HepG2 (cell line): ENCODE measurements around the gene R3HCC1L. TPM values are rescaled to one million over a fixed set of nuclear protein-coding genes. Genes with fewer than 3 reads are reported as not detected.

Experiments used
- ATM ChIP-seq: fragments of 450-650 bp; IDR thresholded peaks from 2 replicates; pipeline ENCODE4 v1.7.1; 2017; ENCODE audit warnings: mild to moderate bottlenecking, borderline replicate concordance
- CEBPB ChIP-seq: IDR thresholded peaks from 2 replicates; pipeline ENCODE4 v1.6.1; 2011; ENCODE audit warnings: low read depth, low read length, improper control_type of control experiment, borderline replicate concordance
- GATAD1 ChIP-seq: IDR thresholded peaks from 2 replicates; pipeline ENCODE4 v1.6.1; 2016; ENCODE audit warnings: missing genetic modification reagents, missing compliant biosample characterization
- HMGA1 ChIP-seq: sonication (generic); formaldehyde crosslinking; conservative IDR thresholded peaks from 2 replicates; pipeline ENCODE4 v1.4.0; 2020; ENCODE audit warnings: missing genetic modification reagents
- KLF9 ChIP-seq: IDR thresholded peaks from 2 replicates; pipeline ENCODE4 v1.6.1; 2016; ENCODE audit warnings: low read depth
- MBNL3 ChIP-seq: fragments of 250-450 bp; sonication (Bioruptor Pico); conservative IDR thresholded peaks from 2 replicates; pipeline ENCODE4 v1.8.0; 2022; ENCODE audit warnings: mild to moderate bottlenecking, inconsistent platforms
- MYC ChIP-seq: sonication (generic); formaldehyde crosslinking; IDR thresholded peaks from 2 replicates; pipeline ENCODE4 v1.9.0; 2021; ENCODE audit warnings: missing genetic modification reagents, borderline replicate concordance
- NFE2 ChIP-seq: sonication (generic); formaldehyde crosslinking; IDR thresholded peaks from 2 replicates; pipeline ENCODE4 v1.4.0; 2020; ENCODE audit warnings: missing genetic modification reagents
- NPAS2 ChIP-seq: sonication (generic); formaldehyde crosslinking; IDR thresholded peaks from 2 replicates; pipeline ENCODE4 v1.8.0; 2022; ENCODE audit warnings: mild to moderate bottlenecking, missing genetic modification reagents, borderline replicate concordance
- NR2F6 ChIP-seq, 2 experiments: IDR thresholded peaks; 2 replicates each; pipeline ENCODE4 v1.6.1; 2016; ENCODE audit warnings: antibody characterized with exemption in 1 of 2, mild to moderate bottlenecking in 1 of 2
- PHF21A ChIP-seq: sonication (generic); formaldehyde crosslinking; IDR thresholded peaks from 2 replicates; pipeline ENCODE4 v1.5.0; 2020; ENCODE audit warnings: mild to moderate bottlenecking, missing genetic modification reagents
- PITX1 ChIP-seq: sonication (generic); formaldehyde crosslinking; IDR thresholded peaks from 2 replicates; pipeline ENCODE4 v1.5.1; 2020; ENCODE audit warnings: mild to moderate bottlenecking, missing genetic modification reagents
- YY1 ChIP-seq: IDR thresholded peaks from 2 replicates; pipeline ENCODE4 v1.6.1; 2011; ENCODE audit warnings: low read length, low read depth, moderate library complexity, mild to moderate bottlenecking; ENCODE audit not compliant: insufficient read depth, insufficient replicate concordance
- ZNF253 ChIP-seq: sonication (generic); formaldehyde crosslinking; IDR thresholded peaks from 2 replicates; pipeline ENCODE4 v1.8.0; 2022; ENCODE audit warnings: mild to moderate bottlenecking, missing genetic modification reagents, borderline replicate concordance
- ZNF430 ChIP-seq: sonication (generic); formaldehyde crosslinking; IDR thresholded peaks from 2 replicates; pipeline ENCODE4 v1.9.0; 2021; ENCODE audit warnings: mild to moderate bottlenecking, missing genetic modification reagents
- ZNF569 ChIP-seq: sonication (generic); formaldehyde crosslinking; IDR thresholded peaks from 2 replicates; pipeline ENCODE4 v1.5.0; 2020; ENCODE audit warnings: mild to moderate bottlenecking, missing genetic modification reagents, moderate library complexity, borderline replicate concordance
- ZNF616 ChIP-seq: sonication (generic); formaldehyde crosslinking; IDR thresholded peaks from 2 replicates; pipeline ENCODE4 v1.5.0; 2020; ENCODE audit warnings: low read depth, mild to moderate bottlenecking, missing genetic modification reagents
- ZNF674 ChIP-seq: sonication (generic); formaldehyde crosslinking; IDR thresholded peaks from 2 replicates; pipeline ENCODE4 v1.5.0; 2020; ENCODE audit warnings: low read depth, mild to moderate bottlenecking, missing genetic modification reagents
- ZNF839 ChIP-seq: sonication (generic); formaldehyde crosslinking; IDR thresholded peaks from 2 replicates; pipeline ENCODE4 v1.4.0; 2020; ENCODE audit warnings: missing genetic modification reagents, mild to moderate bottlenecking, borderline replicate concordance
- polyA plus RNA-seq, 8 experiments: library from polyadenylated mRNA; depleted of rRNA in 3 of 8; stranded (reverse) in 7 of 8; unstranded in 1 of 8; fragments of >200 nt; fragmentation: Illumina TruSeq in 4 of 8; extraction: Trizol in 4 of 8; gene quantifications; 2 replicates each; pipeline versions ENCODE4 v1.2.1 to v1.2.3, GENCODE V29; 2011 to 2016; ENCODE audit warnings: low read depth in 4 of 8, missing spikeins in 1 of 8, mixed read lengths in 1 of 8; ENCODE audit not compliant: insufficient read depth in 1 of 8
- total RNA-seq, 5 experiments: library from RNA; depleted of rRNA; stranded (reverse); fragments of >200 nt; fragmentation: Illumina TruSeq; extraction: Trizol; gene quantifications; 2 replicates each; pipeline ENCODE4 v1.2.3, GENCODE V29; 2016; ENCODE audit warnings: low read depth in 1 of 5
- TF ChIP-seq, protein P1 (sequence below): sonication (generic); formaldehyde crosslinking; IDR thresholded peaks from 2 replicates; pipeline ENCODE4 v1.5.0; 2020; ENCODE audit warnings: mild to moderate bottlenecking, missing genetic modification reagents
- TF ChIP-seq, protein P2 (sequence below): IDR thresholded peaks from 2 replicates; pipeline ENCODE4 v1.4.0; 2020; ENCODE audit warnings: mild to moderate bottlenecking, missing genetic modification reagents
- TF ChIP-seq, protein P3 (sequence below): IDR thresholded peaks from 2 replicates; pipeline ENCODE4 v1.6.1; 2016; ENCODE audit warnings: mild to moderate bottlenecking, missing biosample characterization, missing genetic modification reagents
- TF ChIP-seq, protein P4 (sequence below): sonication (generic); formaldehyde crosslinking; IDR thresholded peaks from 2 replicates; pipeline ENCODE4 v1.4.0; 2020; ENCODE audit warnings: low read depth, mild to moderate bottlenecking, missing genetic modification reagents

Gene R3HCC1L
- total and polyA plus RNA-seq, 2 of the 13 experiments (the other 11 are each of a cell fraction or from before 2014, with no cell fraction given) = 6.5 to 12.2 TPM

DNA sequence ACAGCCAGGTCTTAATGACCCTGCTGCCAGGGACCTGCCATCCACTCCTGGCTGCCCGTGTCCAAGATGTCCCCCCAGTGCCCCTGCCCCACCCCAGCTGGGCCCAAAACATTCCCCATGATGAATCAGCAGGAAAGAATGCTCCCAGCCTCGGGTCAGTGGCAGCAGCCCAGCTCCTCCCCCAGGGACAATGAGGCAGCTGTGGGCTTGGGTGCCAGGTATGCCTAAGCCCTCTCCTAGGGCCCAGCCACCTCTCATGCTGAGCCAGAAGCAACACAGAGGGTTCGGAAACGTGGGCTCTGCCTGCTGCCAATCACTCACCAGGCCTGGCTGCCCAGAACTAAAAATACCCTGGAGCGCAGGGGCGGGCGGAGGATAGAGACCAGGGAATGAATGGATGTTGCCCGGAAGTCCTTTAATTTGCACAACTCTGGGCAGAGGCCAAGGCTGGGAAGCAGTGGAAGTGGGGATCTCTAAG lies 135.0 kb downstream of the R3HCC1L start (continued):
- TF ChIP-seq, protein P1, sequence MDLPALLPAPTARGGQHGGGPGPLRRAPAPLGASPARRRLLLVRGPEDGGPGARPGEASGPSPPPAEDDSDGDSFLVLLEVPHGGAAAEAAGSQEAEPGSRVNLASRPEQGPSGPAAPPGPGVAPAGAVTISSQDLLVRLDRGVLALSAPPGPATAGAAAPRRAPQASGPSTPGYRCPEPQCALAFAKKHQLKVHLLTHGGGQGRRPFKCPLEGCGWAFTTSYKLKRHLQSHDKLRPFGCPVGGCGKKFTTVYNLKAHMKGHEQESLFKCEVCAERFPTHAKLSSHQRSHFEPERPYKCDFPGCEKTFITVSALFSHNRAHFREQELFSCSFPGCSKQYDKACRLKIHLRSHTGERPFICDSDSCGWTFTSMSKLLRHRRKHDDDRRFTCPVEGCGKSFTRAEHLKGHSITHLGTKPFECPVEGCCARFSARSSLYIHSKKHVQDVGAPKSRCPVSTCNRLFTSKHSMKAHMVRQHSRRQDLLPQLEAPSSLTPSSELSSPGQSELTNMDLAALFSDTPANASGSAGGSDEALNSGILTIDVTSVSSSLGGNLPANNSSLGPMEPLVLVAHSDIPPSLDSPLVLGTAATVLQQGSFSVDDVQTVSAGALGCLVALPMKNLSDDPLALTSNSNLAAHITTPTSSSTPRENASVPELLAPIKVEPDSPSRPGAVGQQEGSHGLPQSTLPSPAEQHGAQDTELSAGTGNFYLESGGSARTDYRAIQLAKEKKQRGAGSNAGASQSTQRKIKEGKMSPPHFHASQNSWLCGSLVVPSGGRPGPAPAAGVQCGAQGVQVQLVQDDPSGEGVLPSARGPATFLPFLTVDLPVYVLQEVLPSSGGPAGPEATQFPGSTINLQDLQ (CRISPR knock-in tag) = no peak
- TF ChIP-seq, protein P2, sequence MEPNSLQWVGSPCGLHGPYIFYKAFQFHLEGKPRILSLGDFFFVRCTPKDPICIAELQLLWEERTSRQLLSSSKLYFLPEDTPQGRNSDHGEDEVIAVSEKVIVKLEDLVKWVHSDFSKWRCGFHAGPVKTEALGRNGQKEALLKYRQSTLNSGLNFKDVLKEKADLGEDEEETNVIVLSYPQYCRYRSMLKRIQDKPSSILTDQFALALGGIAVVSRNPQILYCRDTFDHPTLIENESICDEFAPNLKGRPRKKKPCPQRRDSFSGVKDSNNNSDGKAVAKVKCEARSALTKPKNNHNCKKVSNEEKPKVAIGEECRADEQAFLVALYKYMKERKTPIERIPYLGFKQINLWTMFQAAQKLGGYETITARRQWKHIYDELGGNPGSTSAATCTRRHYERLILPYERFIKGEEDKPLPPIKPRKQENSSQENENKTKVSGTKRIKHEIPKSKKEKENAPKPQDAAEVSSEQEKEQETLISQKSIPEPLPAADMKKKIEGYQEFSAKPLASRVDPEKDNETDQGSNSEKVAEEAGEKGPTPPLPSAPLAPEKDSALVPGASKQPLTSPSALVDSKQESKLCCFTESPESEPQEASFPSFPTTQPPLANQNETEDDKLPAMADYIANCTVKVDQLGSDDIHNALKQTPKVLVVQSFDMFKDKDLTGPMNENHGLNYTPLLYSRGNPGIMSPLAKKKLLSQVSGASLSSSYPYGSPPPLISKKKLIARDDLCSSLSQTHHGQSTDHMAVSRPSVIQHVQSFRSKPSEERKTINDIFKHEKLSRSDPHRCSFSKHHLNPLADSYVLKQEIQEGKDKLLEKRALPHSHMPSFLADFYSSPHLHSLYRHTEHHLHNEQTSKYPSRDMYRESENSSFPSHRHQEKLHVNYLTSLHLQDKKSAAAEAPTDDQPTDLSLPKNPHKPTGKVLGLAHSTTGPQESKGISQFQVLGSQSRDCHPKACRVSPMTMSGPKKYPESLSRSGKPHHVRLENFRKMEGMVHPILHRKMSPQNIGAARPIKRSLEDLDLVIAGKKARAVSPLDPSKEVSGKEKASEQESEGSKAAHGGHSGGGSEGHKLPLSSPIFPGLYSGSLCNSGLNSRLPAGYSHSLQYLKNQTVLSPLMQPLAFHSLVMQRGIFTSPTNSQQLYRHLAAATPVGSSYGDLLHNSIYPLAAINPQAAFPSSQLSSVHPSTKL (CRISPR knock-in tag) = peak; percentile 42; the same call in 1 of the 2 replicates
- TF ChIP-seq NFE2 (CRISPR knock-in tag) (no peak), ZNF430 (CRISPR knock-in tag) (peak; percentile 31; the same call in 1 of the 2 replicates), PHF21A (0 out of 2 replicates have a peak, but pooled peaks have one; percentile 10), CEBPB (peak; percentile 37; the same call in 1 of the 2 replicates), MBNL3 (CRISPR knock-in tag) (no peak), MYC (CRISPR knock-in tag) (no peak), GATAD1 (CRISPR knock-in tag) (no peak), ZNF616 (no peak), ZNF674 (no peak), YY1 (peak; percentile 60), NPAS2 (CRISPR knock-in tag) (no peak), PITX1 (no peak), ZNF569 (CRISPR knock-in tag) (no peak), ZNF253 (CRISPR knock-in tag) (no peak), ATM (no peak), HMGA1 (CRISPR knock-in tag) (no peak), KLF9 (CRISPR knock-in tag) (no peak), ZNF839 (CRISPR knock-in tag) (no peak), NR2F6 (IDR thresholded peaks at IDR 0.05) (0 out of 2 replicates have a peak, but pooled peaks have one; percentile 13), NR2F6 (CRISPR knock-in tag; IDR thresholded peaks at IDR 0.05) (no peak)
- TF ChIP-seq, protein P3, sequence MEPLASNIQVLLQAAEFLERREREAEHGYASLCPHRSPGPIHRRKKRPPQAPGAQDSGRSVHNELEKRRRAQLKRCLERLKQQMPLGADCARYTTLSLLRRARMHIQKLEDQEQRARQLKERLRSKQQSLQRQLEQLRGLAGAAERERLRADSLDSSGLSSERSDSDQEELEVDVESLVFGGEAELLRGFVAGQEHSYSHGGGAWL (CRISPR knock-in tag) = no peak
- TF ChIP-seq, protein P4, sequence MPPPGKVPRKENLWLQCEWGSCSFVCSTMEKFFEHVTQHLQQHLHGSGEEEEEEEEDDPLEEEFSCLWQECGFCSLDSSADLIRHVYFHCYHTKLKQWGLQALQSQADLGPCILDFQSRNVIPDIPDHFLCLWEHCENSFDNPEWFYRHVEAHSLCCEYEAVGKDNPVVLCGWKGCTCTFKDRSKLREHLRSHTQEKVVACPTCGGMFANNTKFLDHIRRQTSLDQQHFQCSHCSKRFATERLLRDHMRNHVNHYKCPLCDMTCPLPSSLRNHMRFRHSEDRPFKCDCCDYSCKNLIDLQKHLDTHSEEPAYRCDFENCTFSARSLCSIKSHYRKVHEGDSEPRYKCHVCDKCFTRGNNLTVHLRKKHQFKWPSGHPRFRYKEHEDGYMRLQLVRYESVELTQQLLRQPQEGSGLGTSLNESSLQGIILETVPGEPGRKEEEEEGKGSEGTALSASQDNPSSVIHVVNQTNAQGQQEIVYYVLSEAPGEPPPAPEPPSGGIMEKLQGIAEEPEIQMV (CRISPR knock-in tag) = no peak
